GM12878 (cell line): ENCODE data around the gene TOMT. TPM values are rescaled to one million over a fixed set of nuclear protein-coding genes. Genes with fewer than 3 reads are reported as not detected.

Experiments used
- ATAC-seq: fragments of 200-7000 bp; cut with Tn5 transposase; 3 replicates; pipeline ENCODE4 v1.9.1; 2020; ENCODE audit warnings: mild to moderate bottlenecking, moderate library complexity
- BruUV-seq: library from RNA; stranded (reverse); fragments of 400-500 nt; replicated peaks from 2 replicates; lab custom pipeline; 2021; lab: Mats Ljungman, UMichigan
- CTCF ChIA-PET: fragments of 300-600 bp; sonication (Branson Sonifier 250); formaldehyde crosslinking; extraction: SDS; loops from one replicate; lab custom pipeline; 2021; ENCODE audit warnings: inconsistent platforms; lab: Yijun Ruan, JAX
- POLR2A ChIA-PET: fragments of 350-600 bp; formaldehyde crosslinking; extraction: SDS; loops from one replicate; lab custom pipeline; 2021; ENCODE audit warnings: inconsistent platforms; lab: Charles Lee
- RAD21 ChIA-PET: fragments of 300-600 bp; sonication (Branson Sonifier 250); formaldehyde crosslinking; loops from one replicate; lab custom pipeline; 2023; ENCODE audit warnings: antibody characterized with exemption; ENCODE audit not compliant: unreplicated experiment; lab: Charles Lee
- SMC1A ChIA-PET: fragments of 300-600 bp; sonication (Branson Sonifier 250); formaldehyde crosslinking; loops from one replicate; lab custom pipeline; 2023; ENCODE audit not compliant: unreplicated experiment, uncharacterized antibody; lab: Charles Lee
- DNase-seq: peaks from one replicate; pipeline ENCODE4 v3.0.0-alpha.2; 2011; ENCODE audit warnings: low read depth, low spot score
- FAIRE-seq: peaks from 3 replicates; lab custom pipeline; 2011; peaks lifted over from hg19 to GRCh38; lab: Jason Lieb, UNC
- H2AFZ ChIP-seq: 2 replicates; pipeline ENCODE4 v1.6.0; 2011; ENCODE audit warnings: low read depth, low read length, control low read depth; ENCODE audit not compliant: control insufficient read depth
- H3K27ac ChIP-seq: 2 replicates; pipeline ENCODE4 v1.5.1; 2011; ENCODE audit warnings: control low read depth; ENCODE audit not compliant: control insufficient read depth, insufficient read depth
- H3K27me3 ChIP-seq, 2 experiments: replicated peaks in 1 of 2; 2 replicates each; pipeline versions ENCODE4 v1.6.0 to v1.6.1; 2011; ENCODE audit warnings: low read length in 1 of 2; ENCODE audit not compliant: control insufficient read depth in 2 of 2, insufficient read depth in 2 of 2
- H3K36me3 ChIP-seq, 2 experiments: 2 replicates each; pipeline ENCODE4 v1.5.1; 2011; ENCODE audit warnings: low read length in 1 of 2; ENCODE audit not compliant: control insufficient read depth in 2 of 2, insufficient read depth in 2 of 2
- H3K4me1 ChIP-seq: 2 replicates; pipeline ENCODE4 v1.6.1; 2011; ENCODE audit warnings: mild to moderate bottlenecking, low read length, moderate library complexity, mixed read lengths; ENCODE audit not compliant: control insufficient read depth, insufficient read depth
- H3K4me2 ChIP-seq: 2 replicates; pipeline ENCODE4 v1.6.0; 2011; ENCODE audit warnings: control low read depth; ENCODE audit not compliant: control insufficient read depth, insufficient read depth
- H3K4me3 ChIP-seq: fragments of 200-600 bp; sonication (generic); 2 replicates; pipeline ENCODE4 v1.5.1; 2016
- H3K79me2 ChIP-seq: 2 replicates; pipeline ENCODE4 v1.6.0; 2011; ENCODE audit warnings: low read length; ENCODE audit not compliant: control insufficient read depth, insufficient read depth
- H3K9ac ChIP-seq: 2 replicates; pipeline ENCODE4 v1.8.0; 2011; ENCODE audit warnings: low read length, control low read depth, mixed read lengths; ENCODE audit not compliant: control insufficient read depth, insufficient read depth
- H3K9me3 ChIP-seq: replicated peaks from 3 replicates; pipeline ENCODE4 v1.5.1; 2011; ENCODE audit warnings: mild to moderate bottlenecking, low read length; ENCODE audit not compliant: control insufficient read depth, insufficient read depth
- H4K20me1 ChIP-seq: 2 replicates; pipeline ENCODE4 v1.6.0; 2011; ENCODE audit not compliant: control insufficient read depth, insufficient read depth
- BCL11A ChIP-seq: IDR thresholded peaks from 2 replicates; pipeline ENCODE4 v1.6.1; 2011; ENCODE audit warnings: low read depth, low read length
- ESRRA ChIP-seq: IDR thresholded peaks from 2 replicates; pipeline ENCODE4 v1.6.1; 2012; ENCODE audit warnings: mild to moderate bottlenecking, low read length, improper control_type of control experiment
- PAX8 ChIP-seq: fragments of 450-650 bp; IDR thresholded peaks from 2 replicates; pipeline ENCODE4 v1.6.1; 2017; ENCODE audit warnings: mild to moderate bottlenecking, moderate library complexity
- RBBP5 ChIP-seq: fragments of 200-600 bp; sonication (generic); conservative IDR thresholded peaks from 2 replicates; pipeline ENCODE4 v1.6.1; 2016
- RFX5 ChIP-seq: IDR thresholded peaks from 2 replicates; pipeline ENCODE4 v1.6.1; 2011; ENCODE audit warnings: low read depth, low read length, improper control_type of control experiment
- ZBTB4 ChIP-seq: fragments of 450-650 bp; formaldehyde crosslinking; IDR thresholded peaks from 2 replicates; pipeline ENCODE4 v1.4.0; 2022; ENCODE audit warnings: mild to moderate bottlenecking, moderate library complexity
- ZNF217 ChIP-seq: fragments of 450-650 bp; IDR thresholded peaks from 2 replicates; pipeline ENCODE4 v1.6.1; 2017; ENCODE audit warnings: antibody characterized with exemption, mild to moderate bottlenecking
- ZNF384 ChIP-seq: IDR thresholded peaks from 2 replicates; pipeline ENCODE4 v1.6.1; 2012; ENCODE audit warnings: low read depth, mild to moderate bottlenecking, low read length, improper control_type of control experiment, borderline replicate concordance
- in situ Hi-C: fragments of 300-500 bp; cut with MboI; formaldehyde crosslinking; loops from 9 replicates; pipeline ENCODE4 v1.14.3; 2018; ENCODE audit warnings: mixed read lengths
- intact Hi-C: fragments of 100-400 bp; cut with micrococcal nuclease; formaldehyde crosslinking; loops from one replicate; pipeline ENCODE4 v1.14.2; 2022; ENCODE audit not compliant: unreplicated experiment
- polyA plus RNA-seq, 11 experiments: library from polyadenylated mRNA; depleted of rRNA in 4 of 11; unstranded in 6 of 11; stranded (reverse) in 5 of 11; fragments of >200 nt; fragmentation: Nextera tagmentation in 4 of 11; fragmentation: Illumina TruSeq in 1 of 11; extraction: Ambion mirVana in 4 of 11; extraction: Trizol in 1 of 11; gene quantifications; 1 replicate in 1 of 11; 2 replicates in 10 of 11; pipeline versions ENCODE4 v1.2.1 to v1.2.3, GENCODE V29; 2011 to 2016; ENCODE audit warnings: inconsistent platforms in 2 of 11, missing spikeins in 2 of 11, low read depth in 1 of 11
- total RNA-seq, 4 experiments: library from RNA; depleted of rRNA in 3 of 4; stranded (reverse); fragments of >200 nt in 3 of 4; fragmentation: Illumina TruSeq in 1 of 4; extraction: Trizol in 1 of 4; gene quantifications; 2 replicates each; pipeline versions ENCODE4 v1.2.1 to v1.2.3, GENCODE V29; 2013 to 2021
- TF ChIP-seq, protein P1 (sequence below): fragments of 450-650 bp; conservative IDR thresholded peaks from 2 replicates; pipeline ENCODE4 v1.6.1; 2017; ENCODE audit warnings: mild to moderate bottlenecking, moderate library complexity

TOMT gene
- total and polyA plus RNA-seq, 10 of the 15 experiments (the other 5 are each of a cell fraction or from before 2014, with no cell fraction given): not detected

GRCh38 chr11:72066855-72067254 lies 38.9 kb upstream of the TOMT start:
- ChIA-PET SMC1A (interaction anchor here (0.8 to 3.7 kb wide), 8 partner anchors 11 to 90 kb away, joined by 3 to 21 read pairs (median 5); no protein-coding TSS in a partner anchor), CTCF (interaction anchor here (1.0 to 2.6 kb wide), 8 partner anchors 8 to 348 kb away, joined by 3 to 9 read pairs (median 4); no protein-coding TSS in a partner anchor), POLR2A (interaction anchor here (0.7 to 2.6 kb wide), 2 partner anchors 10 to 29 kb away, joined by 3 to 16 read pairs; no protein-coding TSS in a partner anchor), RAD21 (interaction anchor here (1.2 to 7.8 kb wide), 3 partner anchors 23 to 77 kb away, joined by 3 to 46 read pairs (median 3); no protein-coding TSS in a partner anchor)
- H3K4me1 ChIP-seq: peaks cover 27% of the 10 kb centered on the region
- no peak for ATAC-seq
- TF ChIP-seq RFX5 (no peak), ZBTB4 (no peak), BCL11A (no peak), RBBP5 (no peak), ZNF384 (no peak), PAX8 (no peak), ZNF217 (no peak), ESRRA (no peak)
- TF ChIP-seq, protein P1, sequence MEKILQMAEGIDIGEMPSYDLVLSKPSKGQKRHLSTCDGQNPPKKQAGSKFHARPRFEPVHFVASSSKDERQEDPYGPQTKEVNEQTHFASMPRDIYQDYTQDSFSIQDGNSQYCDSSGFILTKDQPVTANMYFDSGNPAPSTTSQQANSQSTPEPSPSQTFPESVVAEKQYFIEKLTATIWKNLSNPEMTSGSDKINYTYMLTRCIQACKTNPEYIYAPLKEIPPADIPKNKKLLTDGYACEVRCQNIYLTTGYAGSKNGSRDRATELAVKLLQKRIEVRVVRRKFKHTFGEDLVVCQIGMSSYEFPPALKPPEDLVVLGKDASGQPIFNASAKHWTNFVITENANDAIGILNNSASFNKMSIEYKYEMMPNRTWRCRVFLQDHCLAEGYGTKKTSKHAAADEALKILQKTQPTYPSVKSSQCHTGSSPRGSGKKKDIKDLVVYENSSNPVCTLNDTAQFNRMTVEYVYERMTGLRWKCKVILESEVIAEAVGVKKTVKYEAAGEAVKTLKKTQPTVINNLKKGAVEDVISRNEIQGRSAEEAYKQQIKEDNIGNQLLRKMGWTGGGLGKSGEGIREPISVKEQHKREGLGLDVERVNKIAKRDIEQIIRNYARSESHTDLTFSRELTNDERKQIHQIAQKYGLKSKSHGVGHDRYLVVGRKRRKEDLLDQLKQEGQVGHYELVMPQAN: no peak
- no TSS peak for BruUV-seq
- intact Hi-C loops: no loop called here
- no peak overlapping the region for H3K9ac ChIP-seq
- H3K27ac ChIP-seq: no peak overlapping the region
- no peak overlapping the region for H3K4me2 ChIP-seq
- H3K79me2 ChIP-seq: peaks cover 37% of the 10 kb centered on the region
- FAIRE-seq: no peak
- in situ Hi-C loops: no loop called here
- DNase-seq: no peak
- H3K27me3 ChIP-seq: no peaks in the 10 kb centered on the region
- H4K20me1 ChIP-seq: no peaks in the 10 kb centered on the region
- peaks cover 1 to 5% of the 10 kb centered on the region in 2 experiments; a peak in 3 of 4 replicates for H3K36me3 ChIP-seq
- no peak overlapping the region for H2AFZ ChIP-seq
- no peak overlapping the region for H3K4me3 ChIP-seq
- H3K9me3 ChIP-seq: no peaks in the 10 kb centered on the region
